HL-60 (cell line): ENCODE results near the gene TAAR1.

ENCODE experiments used
- CTCF ChIP-seq: IDR thresholded peaks from one replicate; pipeline ENCODE4 v1.5.1; 2011; ENCODE audit warnings: low read length, control low read depth, inconsistent platforms; ENCODE audit not compliant: insufficient read depth
- GABPA ChIP-seq: IDR thresholded peaks from 2 replicates; pipeline ENCODE4 v1.6.1; 2012; ENCODE audit warnings: low read depth
- POLR2AphosphoS5 ChIP-seq: IDR thresholded peaks from 2 replicates; pipeline ENCODE4 v1.6.1; 2012; ENCODE audit warnings: low read depth
- REST ChIP-seq: IDR thresholded peaks from 2 replicates; pipeline ENCODE4 v1.6.1; 2012; ENCODE audit warnings: low read depth; ENCODE audit not compliant: insufficient replicate concordance
- SPI1 ChIP-seq: IDR thresholded peaks from 2 replicates; pipeline ENCODE4 v1.6.1; 2012; ENCODE audit warnings: low read depth, mild to moderate bottlenecking, borderline replicate concordance

GRCh38 chr6:132607544-132608233, 51.3 kb downstream of the TAAR1 start:
- TF ChIP-seq REST (no peak), CTCF (no peak), POLR2AphosphoS5 (no peak), GABPA (no peak), SPI1 (no peak)
